Measurements from ENCODE around the gene DHH.

DNA sequence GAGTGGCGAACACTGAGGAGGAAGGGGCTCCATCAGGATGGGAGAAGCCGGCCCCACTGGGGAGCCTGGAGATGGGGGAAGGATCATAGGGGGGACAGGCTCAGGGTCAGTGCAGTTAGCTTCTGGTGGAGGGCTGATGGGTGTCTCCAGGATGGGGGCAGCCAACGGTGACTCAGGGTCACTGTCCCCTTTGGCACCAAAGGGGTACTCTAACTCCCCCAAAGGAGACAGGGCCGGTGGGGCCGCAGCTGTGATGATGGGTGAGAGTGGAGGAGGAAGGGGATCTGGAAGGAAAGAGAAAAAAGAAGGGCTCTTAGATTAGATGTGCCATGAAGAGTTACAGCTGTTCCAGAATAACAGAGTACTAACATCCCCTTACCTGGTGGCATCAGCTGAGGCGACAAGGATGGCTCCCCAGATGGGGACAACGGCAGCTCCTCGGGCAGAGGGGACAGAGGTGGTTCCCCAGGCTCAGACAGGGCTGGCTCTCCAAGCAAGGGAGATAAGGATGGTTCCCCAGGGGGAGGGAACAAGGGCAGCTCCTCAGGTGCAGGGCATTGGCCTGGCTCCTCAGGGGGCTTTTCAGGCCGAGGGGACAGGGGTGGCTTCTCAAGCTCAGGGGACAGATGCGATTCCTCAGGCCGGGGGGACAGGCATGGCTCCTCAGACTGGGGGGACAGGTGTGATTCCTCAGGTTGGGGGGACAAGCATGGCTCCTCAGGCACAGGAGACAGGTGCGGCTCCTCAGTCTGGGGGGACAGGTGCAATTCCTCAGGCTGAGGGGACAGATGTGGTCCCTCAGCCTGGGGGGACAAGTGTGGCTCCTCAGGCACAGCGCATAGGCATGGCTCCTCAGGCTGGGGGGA is 43.9 kb downstream of the DHH start:
- TF ChIP-seq ZNF777 (tag by site-specific recombination; IDR thresholded peaks at IDR 0.05; ENCODE audit: borderline replicate concordance): no peak
- TF ChIP-seq, protein P1, sequence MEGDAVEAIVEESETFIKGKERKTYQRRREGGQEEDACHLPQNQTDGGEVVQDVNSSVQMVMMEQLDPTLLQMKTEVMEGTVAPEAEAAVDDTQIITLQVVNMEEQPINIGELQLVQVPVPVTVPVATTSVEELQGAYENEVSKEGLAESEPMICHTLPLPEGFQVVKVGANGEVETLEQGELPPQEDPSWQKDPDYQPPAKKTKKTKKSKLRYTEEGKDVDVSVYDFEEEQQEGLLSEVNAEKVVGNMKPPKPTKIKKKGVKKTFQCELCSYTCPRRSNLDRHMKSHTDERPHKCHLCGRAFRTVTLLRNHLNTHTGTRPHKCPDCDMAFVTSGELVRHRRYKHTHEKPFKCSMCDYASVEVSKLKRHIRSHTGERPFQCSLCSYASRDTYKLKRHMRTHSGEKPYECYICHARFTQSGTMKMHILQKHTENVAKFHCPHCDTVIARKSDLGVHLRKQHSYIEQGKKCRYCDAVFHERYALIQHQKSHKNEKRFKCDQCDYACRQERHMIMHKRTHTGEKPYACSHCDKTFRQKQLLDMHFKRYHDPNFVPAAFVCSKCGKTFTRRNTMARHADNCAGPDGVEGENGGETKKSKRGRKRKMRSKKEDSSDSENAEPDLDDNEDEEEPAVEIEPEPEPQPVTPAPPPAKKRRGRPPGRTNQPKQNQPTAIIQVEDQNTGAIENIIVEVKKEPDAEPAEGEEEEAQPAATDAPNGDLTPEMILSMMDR (tag by site-specific recombination; IDR thresholded peaks at IDR 0.05): no peak
- no peak for TF ChIP-seq BCL11A (tag by site-specific recombination; IDR thresholded peaks at IDR 0.05; ENCODE audit: low read depth)
- no peak for TF ChIP-seq HOXC10 (CRISPR knock-in tag; IDR thresholded peaks at IDR 0.05)
- TF ChIP-seq, protein P2, sequence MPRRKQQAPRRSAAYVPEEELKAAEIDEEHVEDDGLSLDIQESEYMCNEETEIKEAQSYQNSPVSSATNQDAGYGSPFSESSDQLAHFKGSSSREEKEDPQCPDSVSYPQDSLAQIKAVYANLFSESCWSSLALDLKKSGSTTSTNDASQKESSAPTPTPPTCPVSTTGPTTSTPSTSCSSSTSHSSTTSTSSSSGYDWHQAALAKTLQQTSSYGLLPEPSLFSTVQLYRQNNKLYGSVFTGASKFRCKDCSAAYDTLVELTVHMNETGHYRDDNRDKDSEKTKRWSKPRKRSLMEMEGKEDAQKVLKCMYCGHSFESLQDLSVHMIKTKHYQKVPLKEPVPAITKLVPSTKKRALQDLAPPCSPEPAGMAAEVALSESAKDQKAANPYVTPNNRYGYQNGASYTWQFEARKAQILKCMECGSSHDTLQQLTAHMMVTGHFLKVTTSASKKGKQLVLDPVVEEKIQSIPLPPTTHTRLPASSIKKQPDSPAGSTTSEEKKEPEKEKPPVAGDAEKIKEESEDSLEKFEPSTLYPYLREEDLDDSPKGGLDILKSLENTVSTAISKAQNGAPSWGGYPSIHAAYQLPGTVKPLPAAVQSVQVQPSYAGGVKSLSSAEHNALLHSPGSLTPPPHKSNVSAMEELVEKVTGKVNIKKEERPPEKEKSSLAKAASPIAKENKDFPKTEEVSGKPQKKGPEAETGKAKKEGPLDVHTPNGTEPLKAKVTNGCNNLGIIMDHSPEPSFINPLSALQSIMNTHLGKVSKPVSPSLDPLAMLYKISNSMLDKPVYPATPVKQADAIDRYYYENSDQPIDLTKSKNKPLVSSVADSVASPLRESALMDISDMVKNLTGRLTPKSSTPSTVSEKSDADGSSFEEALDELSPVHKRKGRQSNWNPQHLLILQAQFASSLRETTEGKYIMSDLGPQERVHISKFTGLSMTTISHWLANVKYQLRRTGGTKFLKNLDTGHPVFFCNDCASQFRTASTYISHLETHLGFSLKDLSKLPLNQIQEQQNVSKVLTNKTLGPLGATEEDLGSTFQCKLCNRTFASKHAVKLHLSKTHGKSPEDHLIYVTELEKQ (tag by site-specific recombination; IDR thresholded peaks at IDR 0.05; ENCODE audit: borderline replicate concordance): no peak
- no peak for TF ChIP-seq ZNF335 (tag by site-specific recombination; conservative IDR thresholded peaks at IDR 0.05)
- TF ChIP-seq ZNF398 (tag by site-specific recombination; IDR thresholded peaks at IDR 0.05): no peak
- TF ChIP-seq ZNF548 (tag by site-specific recombination; IDR thresholded peaks at IDR 0.05): no peak
- TF ChIP-seq, protein P3, sequence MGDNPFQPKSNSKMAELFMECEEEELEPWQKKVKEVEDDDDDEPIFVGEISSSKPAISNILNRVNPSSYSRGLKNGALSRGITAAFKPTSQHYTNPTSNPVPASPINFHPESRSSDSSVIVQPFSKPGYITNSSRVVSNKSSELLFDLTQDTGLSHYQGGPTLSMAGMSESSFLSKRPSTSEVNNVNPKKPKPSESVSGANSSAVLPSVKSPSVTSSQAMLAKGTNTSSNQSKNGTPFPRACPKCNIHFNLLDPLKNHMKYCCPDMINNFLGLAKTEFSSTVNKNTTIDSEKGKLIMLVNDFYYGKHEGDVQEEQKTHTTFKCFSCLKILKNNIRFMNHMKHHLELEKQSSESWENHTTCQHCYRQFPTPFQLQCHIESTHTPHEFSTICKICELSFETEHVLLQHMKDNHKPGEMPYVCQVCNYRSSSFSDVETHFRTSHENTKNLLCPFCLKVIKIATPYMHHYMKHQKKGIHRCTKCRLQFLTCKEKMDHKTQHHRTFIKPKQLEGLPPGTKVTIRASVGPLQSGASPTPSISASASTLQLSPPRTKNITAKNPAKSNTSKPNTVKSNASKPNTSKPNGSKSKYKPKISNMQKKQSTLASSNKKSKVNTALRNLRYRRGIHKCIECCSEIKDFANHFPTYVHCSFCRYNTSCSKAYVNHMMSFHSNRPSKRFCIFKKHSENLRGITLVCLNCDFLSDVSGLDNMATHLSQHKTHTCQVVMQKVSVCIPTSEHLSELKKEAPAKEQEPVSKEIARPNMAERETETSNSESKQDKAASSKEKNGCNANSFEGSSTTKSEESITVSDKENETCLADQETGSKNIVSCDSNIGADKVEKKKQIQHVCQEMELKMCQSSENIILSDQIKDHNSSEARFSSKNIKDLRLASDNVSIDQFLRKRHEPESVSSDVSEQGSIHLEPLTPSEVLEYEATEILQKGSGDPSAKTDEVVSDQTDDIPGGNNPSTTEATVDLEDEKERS (tag by site-specific recombination; IDR thresholded peaks at IDR 0.05): no peak
- TF ChIP-seq KLF8 (tag by site-specific recombination; IDR thresholded peaks at IDR 0.05): no peak
- TF ChIP-seq ZBTB26 (tag by site-specific recombination; optimal IDR thresholded peaks at IDR 0.05): no peak
- TF ChIP-seq, protein P4, sequence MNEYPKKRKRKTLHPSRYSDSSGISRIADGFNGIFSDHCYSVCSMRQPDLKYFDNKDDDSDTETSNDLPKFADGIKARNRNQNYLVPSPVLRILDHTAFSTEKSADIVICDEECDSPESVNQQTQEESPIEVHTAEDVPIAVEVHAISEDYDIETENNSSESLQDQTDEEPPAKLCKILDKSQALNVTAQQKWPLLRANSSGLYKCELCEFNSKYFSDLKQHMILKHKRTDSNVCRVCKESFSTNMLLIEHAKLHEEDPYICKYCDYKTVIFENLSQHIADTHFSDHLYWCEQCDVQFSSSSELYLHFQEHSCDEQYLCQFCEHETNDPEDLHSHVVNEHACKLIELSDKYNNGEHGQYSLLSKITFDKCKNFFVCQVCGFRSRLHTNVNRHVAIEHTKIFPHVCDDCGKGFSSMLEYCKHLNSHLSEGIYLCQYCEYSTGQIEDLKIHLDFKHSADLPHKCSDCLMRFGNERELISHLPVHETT (tag by site-specific recombination; IDR thresholded peaks at IDR 0.05): no peak
